Measurements from ENCODE around the gene CFAP251.
A peak's percentile ranks its signal among the peaks of the same experiment; 100 is the strongest.

Gene CFAP251

DNA sequence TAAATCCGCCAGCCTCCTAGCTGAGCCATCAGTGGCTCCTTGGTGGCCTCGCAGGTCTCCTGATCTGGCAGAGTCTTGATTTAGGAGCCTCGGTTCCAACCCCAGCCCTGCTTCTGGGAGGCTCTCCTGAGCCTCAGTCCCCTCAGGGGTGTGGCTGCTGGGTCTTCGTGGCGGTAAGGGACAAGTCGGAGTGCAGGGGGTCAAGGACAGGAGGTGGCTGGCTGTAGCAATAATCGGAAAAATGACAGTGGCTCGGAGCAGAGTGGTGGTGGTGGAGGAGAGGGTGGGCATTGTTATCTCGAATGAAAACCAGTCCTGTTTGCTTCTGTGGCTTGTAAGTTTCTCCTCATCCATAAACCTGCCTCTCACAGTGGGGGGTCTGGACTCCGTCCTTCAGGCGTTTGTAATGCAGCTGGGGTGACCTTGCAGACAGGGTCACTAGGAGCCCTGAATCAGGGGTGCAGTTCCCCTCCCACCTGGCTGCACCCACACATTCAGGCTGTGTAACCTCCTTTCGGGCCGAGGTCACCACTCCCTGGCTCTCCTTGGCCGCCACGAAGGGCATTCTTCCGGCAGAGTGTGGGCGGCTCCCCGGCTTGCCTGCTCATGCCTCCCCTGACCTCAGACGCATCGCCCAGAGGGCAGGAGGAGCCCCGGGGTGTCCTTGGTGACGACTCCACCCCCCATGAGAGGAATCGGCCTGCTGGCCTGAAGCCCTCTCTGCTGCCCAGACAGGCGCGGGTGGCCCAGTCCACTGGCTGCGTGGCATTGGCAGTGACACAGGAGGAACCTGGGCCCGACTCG, 111.4 kb downstream of the CFAP251 start:
- H3K36me3 ChIP-seq (ENCODE audit: control insufficient read depth, insufficient read depth, low read length), result no peaks in the 10 kb centered on the region
- H3K4me1 ChIP-seq, result peaks cover 11% of the 10 kb centered on the region
- H3K27me3 ChIP-seq (ENCODE audit: control insufficient read depth, insufficient read depth, low read length), result no peaks in the 10 kb centered on the region
- H3K4me3 ChIP-seq (ENCODE audit: low read depth, low read length), result no peak overlapping the region
- H3K79me2 ChIP-seq, result peaks cover 59% of the 10 kb centered on the region
- TF ChIP-seq, protein P1, sequence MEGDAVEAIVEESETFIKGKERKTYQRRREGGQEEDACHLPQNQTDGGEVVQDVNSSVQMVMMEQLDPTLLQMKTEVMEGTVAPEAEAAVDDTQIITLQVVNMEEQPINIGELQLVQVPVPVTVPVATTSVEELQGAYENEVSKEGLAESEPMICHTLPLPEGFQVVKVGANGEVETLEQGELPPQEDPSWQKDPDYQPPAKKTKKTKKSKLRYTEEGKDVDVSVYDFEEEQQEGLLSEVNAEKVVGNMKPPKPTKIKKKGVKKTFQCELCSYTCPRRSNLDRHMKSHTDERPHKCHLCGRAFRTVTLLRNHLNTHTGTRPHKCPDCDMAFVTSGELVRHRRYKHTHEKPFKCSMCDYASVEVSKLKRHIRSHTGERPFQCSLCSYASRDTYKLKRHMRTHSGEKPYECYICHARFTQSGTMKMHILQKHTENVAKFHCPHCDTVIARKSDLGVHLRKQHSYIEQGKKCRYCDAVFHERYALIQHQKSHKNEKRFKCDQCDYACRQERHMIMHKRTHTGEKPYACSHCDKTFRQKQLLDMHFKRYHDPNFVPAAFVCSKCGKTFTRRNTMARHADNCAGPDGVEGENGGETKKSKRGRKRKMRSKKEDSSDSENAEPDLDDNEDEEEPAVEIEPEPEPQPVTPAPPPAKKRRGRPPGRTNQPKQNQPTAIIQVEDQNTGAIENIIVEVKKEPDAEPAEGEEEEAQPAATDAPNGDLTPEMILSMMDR (IDR thresholded peaks at IDR 0.05), result no peak
- peak overlapping the region; percentile 19 for H3K27ac ChIP-seq
- H3K4me2 ChIP-seq (ENCODE audit: low read length), result no peak overlapping the region
- H3K9ac ChIP-seq, result no peak overlapping the region
- H3K9me3 ChIP-seq (ENCODE audit: control insufficient read depth, low read length), result no peaks in the 10 kb centered on the region
- H2AFZ ChIP-seq, result peak overlapping the region; percentile 33

DNA sequence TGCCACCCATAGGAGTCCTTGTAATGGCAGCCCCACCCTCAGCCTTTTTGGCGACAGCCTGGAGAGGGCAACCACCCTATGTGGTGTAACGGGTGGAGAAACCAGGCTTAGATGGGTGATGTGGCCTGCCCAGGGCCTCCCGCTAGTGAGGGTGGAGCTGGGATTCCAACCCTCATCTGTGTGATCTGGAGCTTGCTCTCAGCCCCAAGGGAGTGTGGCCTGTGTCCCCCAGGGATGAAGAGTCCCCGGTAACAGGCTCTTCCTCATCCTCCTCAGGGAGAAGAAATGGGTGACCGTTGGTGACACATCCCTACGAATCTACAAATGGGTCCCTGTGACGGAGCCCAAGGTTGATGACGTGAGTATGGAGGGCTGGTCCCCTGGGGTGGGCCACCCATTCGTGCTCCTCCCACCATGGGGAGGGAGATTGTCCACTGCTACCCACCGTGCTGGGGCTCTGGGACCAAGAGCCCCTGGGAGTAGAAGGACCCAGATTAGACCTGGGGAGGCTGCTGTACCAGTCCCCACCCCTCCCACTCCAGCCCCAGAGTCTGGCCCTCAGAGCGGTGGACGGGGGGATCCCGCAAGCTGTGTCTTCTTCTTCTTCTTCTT, 112.1 kb downstream of the CFAP251 start:
- H3K36me3 ChIP-seq (ENCODE audit: control insufficient read depth, insufficient read depth, low read length), result no peaks in the 10 kb centered on the region
- H3K27ac ChIP-seq, result peak overlapping the region; percentile 19
- TF ChIP-seq, protein P1 (IDR thresholded peaks at IDR 0.05), result no peak
- H3K9ac ChIP-seq, result no peak overlapping the region
- H3K4me3 ChIP-seq (ENCODE audit: low read depth, low read length), result no peak overlapping the region
- H3K4me1 ChIP-seq, result peaks cover 15% of the 10 kb centered on the region
- no peaks in the 10 kb centered on the region for H3K9me3 ChIP-seq (ENCODE audit: control insufficient read depth, low read length)
- H3K4me2 ChIP-seq (ENCODE audit: low read length), result no peak overlapping the region
- peaks cover 54% of the 10 kb centered on the region for H3K79me2 ChIP-seq
- H2AFZ ChIP-seq, result no peak overlapping the region
- no peaks in the 10 kb centered on the region for H3K27me3 ChIP-seq (ENCODE audit: control insufficient read depth, insufficient read depth, low read length)

DNA sequence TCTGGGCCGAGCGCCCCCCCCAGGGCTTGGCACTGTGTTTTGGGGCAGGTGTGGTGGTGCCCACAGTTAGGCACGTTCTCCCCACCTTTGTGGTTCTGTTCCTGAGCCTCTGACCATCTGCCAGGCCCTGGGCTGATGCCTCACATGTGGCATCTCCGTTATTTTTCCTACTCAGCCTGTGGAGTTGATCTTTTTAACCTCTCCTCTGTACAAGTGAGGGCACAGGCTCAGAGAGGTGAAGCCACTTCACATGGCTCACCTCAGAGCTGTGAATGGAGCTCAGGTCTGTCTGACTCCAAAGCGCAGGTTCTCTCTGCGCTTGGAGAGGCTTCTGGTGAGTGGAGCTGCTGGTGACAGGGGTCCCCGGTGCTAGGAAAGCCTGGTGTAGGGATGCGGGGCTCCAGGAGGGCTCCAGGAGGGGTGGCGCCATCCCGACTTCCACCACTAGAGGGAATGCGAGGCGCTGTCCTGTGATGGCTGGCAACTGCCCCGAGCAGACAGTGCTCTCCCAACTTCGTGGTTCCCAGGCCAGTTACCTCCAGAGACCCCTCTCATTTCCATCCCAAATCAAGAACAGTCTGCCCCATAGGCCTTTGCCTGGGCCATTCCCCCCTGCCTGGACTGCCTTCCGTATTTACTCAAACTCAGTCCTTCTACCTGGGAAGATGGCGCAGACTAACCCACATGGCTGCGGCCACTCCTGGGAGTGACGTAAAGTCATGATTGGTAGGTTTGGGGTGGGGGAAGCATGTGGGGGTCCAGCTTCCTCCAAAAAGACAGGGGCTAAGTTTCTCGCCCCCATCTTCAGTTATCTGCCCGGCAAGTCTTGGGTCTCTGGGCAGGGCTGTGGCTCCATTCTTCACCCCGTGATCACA, 113.2 kb downstream of the CFAP251 start:
- Histone ChIP-seq H3K79me2 (peaks cover 47% of the 10 kb centered on the region), H3K9ac (no peak overlapping the region), H3K36me3 (ENCODE audit: control insufficient read depth, insufficient read depth, low read length) (no peaks in the 10 kb centered on the region), H3K9me3 (ENCODE audit: control insufficient read depth, low read length) (no peaks in the 10 kb centered on the region), H3K27me3 (ENCODE audit: control insufficient read depth, insufficient read depth, low read length) (no peaks in the 10 kb centered on the region), H3K4me1 (peaks cover 15% of the 10 kb centered on the region), H2AFZ (no peak overlapping the region), H3K27ac (no peak overlapping the region), H3K4me3 (ENCODE audit: low read depth, low read length) (no peak overlapping the region), H3K4me2 (ENCODE audit: low read length) (no peak overlapping the region)
- TF ChIP-seq, protein P1 (IDR thresholded peaks at IDR 0.05), result peak; percentile 77

DNA sequence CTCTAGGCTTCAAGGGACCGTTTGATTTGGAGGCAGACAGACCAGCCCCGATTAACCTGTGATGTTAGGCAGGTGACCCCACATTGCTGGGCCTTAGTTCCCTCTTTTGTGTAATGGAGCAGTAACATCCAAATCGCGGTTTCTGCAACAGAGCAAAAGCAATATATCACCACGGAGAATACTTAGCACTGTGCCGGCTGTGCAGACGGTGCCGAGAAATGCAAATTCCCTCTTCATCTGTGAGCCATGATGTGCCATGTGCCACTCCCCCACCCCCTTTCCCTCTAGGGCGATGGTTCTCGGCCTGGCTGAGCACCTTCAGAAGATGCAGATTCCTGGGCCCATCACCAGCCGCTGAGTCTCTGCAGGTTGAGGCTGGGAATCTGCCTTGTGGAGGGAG, 114.2 kb downstream of the CFAP251 start:
- no peak overlapping the region for H2AFZ ChIP-seq
- peaks cover 43% of the 10 kb centered on the region for H3K79me2 ChIP-seq
- no peak overlapping the region for H3K9ac ChIP-seq
- no peaks in the 10 kb centered on the region for H3K36me3 ChIP-seq (ENCODE audit: control insufficient read depth, insufficient read depth, low read length)
- H3K4me3 ChIP-seq (ENCODE audit: low read depth, low read length), result no peak overlapping the region
- H3K4me1 ChIP-seq, result peaks cover 15% of the 10 kb centered on the region
- H3K27me3 ChIP-seq (ENCODE audit: control insufficient read depth, insufficient read depth, low read length), result no peaks in the 10 kb centered on the region
- H3K9me3 ChIP-seq (ENCODE audit: control insufficient read depth, low read length), result no peaks in the 10 kb centered on the region
- H3K27ac ChIP-seq, result no peak overlapping the region
- TF ChIP-seq, protein P1 (IDR thresholded peaks at IDR 0.05), result no peak
- H3K4me2 ChIP-seq (ENCODE audit: low read length), result no peak overlapping the region
